H1 (cell line): ENCODE data around the gene ZNF391. TPM values are rescaled to one million over a fixed set of nuclear protein-coding genes. Genes with fewer than 3 reads are reported as not detected.

Experiments used
- CTCF ChIA-PET: fragments of 300-600 bp; sonication (Branson Sonifier 250); formaldehyde crosslinking; loops from one replicate; lab custom pipeline; 2021; ENCODE audit not compliant: partially characterized antibody; lab: Charles Lee
- POLR2A ChIA-PET: fragments of 300-600 bp; sonication (Branson Sonifier 250); formaldehyde crosslinking; loops from one replicate; lab custom pipeline; 2021; ENCODE audit warnings: inconsistent platforms; ENCODE audit not compliant: partially characterized antibody; lab: Charles Lee
- DNase-seq, 2 experiments: peaks; one replicate each; pipeline versions ENCODE4 v3.0.0 to v3.0.0-alpha.2; 2010 to 2022; ENCODE audit warnings: low spot score in 2 of 2, low read depth in 1 of 2, mixed read lengths in 1 of 2
- FAIRE-seq: peaks from 2 replicates; lab custom pipeline; 2011; peaks lifted over from hg19 to GRCh38; lab: Jason Lieb, UNC
- H2AFZ ChIP-seq: 2 replicates; pipeline ENCODE4 v1.8.1; 2012; ENCODE audit warnings: low read length, inconsistent platforms
- H2AK5ac ChIP-seq: 2 replicates; pipeline ENCODE4 v1.6.1; 2013; ENCODE audit warnings: low read depth, low read length
- H2BK120ac ChIP-seq: replicated peaks from 2 replicates; pipeline ENCODE3; 2013; ENCODE audit warnings: low read depth, low read length, inconsistent platforms
- H2BK12ac ChIP-seq: 2 replicates; pipeline ENCODE4 v1.6.1; 2013; ENCODE audit warnings: low read depth, low read length
- H2BK15ac ChIP-seq: 2 replicates; pipeline ENCODE4 v1.6.1; 2013; ENCODE audit warnings: low read length
- H2BK20ac ChIP-seq: 2 replicates; pipeline ENCODE4 v1.6.1; 2013; ENCODE audit warnings: low read length
- H2BK5ac ChIP-seq: 2 replicates; pipeline ENCODE4 v1.6.1; 2013; ENCODE audit warnings: low read depth, low read length
- H3K14ac ChIP-seq: 2 replicates; pipeline ENCODE4 v1.6.1; 2013; ENCODE audit warnings: inconsistent platforms; ENCODE audit not compliant: insufficient read length
- H3K18ac ChIP-seq: 2 replicates; pipeline ENCODE4 v1.6.1; 2013; ENCODE audit warnings: low read length; ENCODE audit errors: extremely low read depth
- H3K23ac ChIP-seq: 2 replicates; pipeline ENCODE4 v1.6.1; 2013; ENCODE audit warnings: inconsistent platforms; ENCODE audit not compliant: insufficient read length
- H3K23me2 ChIP-seq: 2 replicates; pipeline ENCODE4 v1.6.1; 2013; ENCODE audit warnings: low read depth, low read length
- H3K27ac ChIP-seq: 2 replicates; pipeline ENCODE4 v1.6.1; 2011; ENCODE audit warnings: low read depth, low read length, inconsistent platforms
- H3K27me3 ChIP-seq, 4 experiments: replicated peaks in 1 of 4; 1 replicate in 1 of 4; 2 replicates in 3 of 4; pipeline versions ENCODE4 v1.6.1 to v1.8.1; 2011 to 2013; ENCODE audit warnings: low read length in 3 of 4, mild to moderate bottlenecking in 3 of 4, inconsistent platforms in 2 of 4, mixed read lengths in 2 of 4, moderate library complexity in 1 of 4; ENCODE audit not compliant: control insufficient read depth in 3 of 4, insufficient read depth in 3 of 4; ENCODE audit errors: extremely low read depth in 1 of 4
- H3K36me3 ChIP-seq, 4 experiments: 2 replicates each; pipeline versions ENCODE4 v1.6.1 to v1.8.1; 2011 to 2013; ENCODE audit warnings: mild to moderate bottlenecking in 4 of 4, low read length in 3 of 4, moderate library complexity in 2 of 4, control low read depth in 1 of 4, inconsistent platforms in 1 of 4; ENCODE audit not compliant: insufficient read depth in 4 of 4, control insufficient read depth in 2 of 4
- H3K4ac ChIP-seq: replicated peaks from 2 replicates; pipeline ENCODE3; 2013; ENCODE audit warnings: low read length, low read depth, mixed read lengths, inconsistent platforms; ENCODE audit not compliant: insufficient read length
- H3K4me1 ChIP-seq, 4 experiments: replicated peaks in 1 of 4; 1 replicate in 1 of 4; 2 replicates in 3 of 4; pipeline versions ENCODE4 v1.6.1 to v1.8.1; 2011 to 2013; ENCODE audit warnings: low read length in 3 of 4, inconsistent platforms in 2 of 4, mixed read lengths in 1 of 4; ENCODE audit not compliant: insufficient read depth in 4 of 4, control insufficient read depth in 3 of 4
- H3K4me2 ChIP-seq, 2 experiments: 2 replicates each; pipeline versions ENCODE4 v1.6.1 to v1.8.1; 2011 to 2013; ENCODE audit warnings: low read depth in 2 of 2, low read length in 2 of 2, control low read depth in 1 of 2, inconsistent platforms in 1 of 2, mild to moderate bottlenecking in 1 of 2; ENCODE audit not compliant: insufficient read depth in 1 of 2
- H3K4me3 ChIP-seq, 4 experiments: fragments of 200-600, 300-600 bp in 1 of 4; sonication (generic), shearing (Covaris generic), sonication (Bioruptor Twin) in 1 of 4; 2 replicates each; pipeline versions ENCODE4 v1.5.1 to v1.8.1; 2011 to 2016; ENCODE audit warnings: low read length in 4 of 4, low read depth in 3 of 4, control low read depth in 2 of 4, inconsistent platforms in 2 of 4, mild to moderate bottlenecking in 2 of 4, mixed read lengths in 1 of 4, moderate library complexity in 1 of 4; ENCODE audit not compliant: insufficient read depth in 2 of 4; ENCODE audit errors: extremely low read depth in 1 of 4
- H3K56ac ChIP-seq: replicated peaks from 2 replicates; pipeline ENCODE3; 2013; ENCODE audit warnings: low read depth, mild to moderate bottlenecking, mixed read lengths, low read length, inconsistent platforms; ENCODE audit not compliant: insufficient read length
- H3K79me1 ChIP-seq: 2 replicates; pipeline ENCODE4 v1.6.1; 2013; ENCODE audit warnings: low read depth, low read length, control low read depth
- H3K79me2 ChIP-seq, 2 experiments: 2 replicates each; pipeline versions ENCODE4 v1.6.1 to v1.8.1; 2012 to 2013; ENCODE audit warnings: low read length in 2 of 2, mild to moderate bottlenecking in 2 of 2, inconsistent platforms in 1 of 2; ENCODE audit not compliant: insufficient read depth in 2 of 2, control insufficient read depth in 1 of 2
- H3K9ac ChIP-seq, 4 experiments: replicated peaks in 1 of 4; 1 replicate in 1 of 4; 2 replicates in 3 of 4; pipeline versions ENCODE4 v1.6.1 to v1.8.1; 2011 to 2013; ENCODE audit warnings: low read depth in 3 of 4, low read length in 3 of 4, control low read depth in 2 of 4, mild to moderate bottlenecking in 2 of 4, moderate library complexity in 2 of 4, inconsistent platforms in 1 of 4; ENCODE audit errors: extremely low read depth in 1 of 4
- H3K9me3 ChIP-seq, 2 experiments: 2 replicates each; pipeline versions ENCODE4 v1.6.1 to v1.8.1; 2012 to 2013; ENCODE audit warnings: mild to moderate bottlenecking in 2 of 2, moderate library complexity in 2 of 2, control low read depth in 1 of 2, inconsistent platforms in 1 of 2, low read depth in 1 of 2, low read length in 1 of 2, mixed read lengths in 1 of 2; ENCODE audit not compliant: insufficient read depth in 2 of 2
- H4K20me1 ChIP-seq, 2 experiments: replicated peaks in 1 of 2; 2 replicates each; pipeline versions ENCODE3 to v1.8.1; 2011 to 2013; ENCODE audit warnings: inconsistent platforms in 2 of 2, low read length in 2 of 2, mild to moderate bottlenecking in 1 of 2; ENCODE audit not compliant: insufficient read depth in 2 of 2, control insufficient read depth in 1 of 2
- H4K5ac ChIP-seq: 2 replicates; pipeline ENCODE4 v1.6.1; 2013; ENCODE audit warnings: low read length, low read depth, mixed read lengths, inconsistent platforms; ENCODE audit not compliant: insufficient read length
- H4K8ac ChIP-seq: 2 replicates; pipeline ENCODE4 v1.8.0; 2013; ENCODE audit warnings: mild to moderate bottlenecking, moderate library complexity, low read length, inconsistent platforms; ENCODE audit not compliant: insufficient read depth; ENCODE audit errors: extremely low read depth
- H4K91ac ChIP-seq: replicated peaks from 2 replicates; pipeline ENCODE3; 2013; ENCODE audit warnings: low read length, mixed read lengths, inconsistent platforms; ENCODE audit not compliant: insufficient read length
- USF2 ChIP-seq: IDR thresholded peaks from 2 replicates; pipeline ENCODE4 v1.6.1; 2011; ENCODE audit warnings: low read length, improper control_type of control experiment
- ZNF274 ChIP-seq: IDR thresholded peaks from 2 replicates; pipeline ENCODE4 v1.7.0; 2012; ENCODE audit warnings: low read length, borderline replicate concordance; ENCODE audit errors: extremely low read depth
- WGBS, 2 experiments: shearing (Covaris generic) in 1 of 2; methylation state at CpG; one replicate each; pipeline versions ENCODE4 v1.1.6 to v1.1.7; 2013 to 2015; ENCODE audit warnings: low lambda C conversion rate in 2 of 2, mixed read lengths in 2 of 2, inconsistent platforms in 1 of 2, low coverage in 1 of 2, missing lambda C conversion rate in 1 of 2; ENCODE audit not compliant: insufficient replicate concordance in 2 of 2, insufficient coverage in 1 of 2, insufficient read length in 1 of 2; ENCODE audit errors: extremely low coverage in 1 of 2, missing lambda C conversion rate in 1 of 2; 5-methylcytosine and 5-hydroxymethylcytosine counted together
- polyA plus RNA-seq, 7 experiments: library from polyadenylated mRNA; depleted of rRNA in 3 of 7; stranded (reverse) in 5 of 7; unstranded in 2 of 7; fragments of >200 nt in 5 of 7; fragments of 200-250 nt in 2 of 7; gene quantifications; 1 replicate in 5 of 7; 2 replicates in 1 of 7; 4 replicates in 1 of 7; pipeline versions ENCODE4 v1.2.1 to v1.2.3, GENCODE V29; 2011 to 2013; ENCODE audit warnings: missing spikeins in 2 of 7, mixed read lengths in 2 of 7
- small RNA-seq: library from polyadenylated mRNA; stranded (forward); fragments of <200 nt; extraction: miRNeasy Mini kit (QIAGEN cat#:217004); gene quantifications from one replicate; pipeline ENCODE3, GENCODE V24; 2013; ENCODE audit not compliant: insufficient read depth
- total RNA-seq: library from RNA; stranded (reverse); fragmentation: NEBNext Ultra II Directional; extraction: Animal tissue kit (Norgen Biotek cat#: 25700); gene quantifications from 2 replicates; pipeline ENCODE4 v1.2.1, GENCODE V29; 2021

Gene ZNF391
- total and polyA plus RNA-seq, 2 of the 8 experiments (the other 6 are each of a cell fraction or from before 2014, with no cell fraction given): 4.8 to 13.0 TPM

- H3K9ac ChIP-seq: no peak overlapping the region
- no peak overlapping the region for H2BK12ac ChIP-seq
- H3K23ac ChIP-seq: no peak overlapping the region
- H3K14ac ChIP-seq: no peak overlapping the region
- H3K36me3 ChIP-seq: peaks cover 18 to 78% (median 60%) of the 10 kb centered on the region in 4 experiments; a peak in 7 of 8 replicates
- no peak overlapping the region for H2AFZ ChIP-seq
- H3K56ac ChIP-seq: no peak overlapping the region
- H3K27ac ChIP-seq: no peak overlapping the region
- no peaks in the 10 kb centered on the region for H3K23me2 ChIP-seq
- no peaks in the 10 kb centered on the region for H3K79me1 ChIP-seq
- no peaks in the 10 kb centered on the region for H3K79me2 ChIP-seq
- 0 out of 8 replicates have a peak overlapping the region, but pooled peaks of 1 of the 4 experiments have one; percentile 4 for H3K4me3 ChIP-seq
- peaks cover 80 to 85% of the 10 kb centered on the region in 2 experiments for H3K9me3 ChIP-seq
- ChIA-PET CTCF (no interaction called here), POLR2A (no interaction called here)
- DNase-seq (no peak), FAIRE-seq (no peak)
- H4K8ac ChIP-seq: no peak overlapping the region
- no peak for TF ChIP-seq USF2
- peak; percentile 98 for TF ChIP-seq ZNF274
- no peak overlapping the region for H2BK120ac ChIP-seq
- no peak overlapping the region for H2BK15ac ChIP-seq
- no peaks in the 10 kb centered on the region for H3K27me3 ChIP-seq
- WGBS, 2 experiments: 89% methylated on average over 3 of the region's 3 CpGs; no CpG with 5 or more reads in 1 of the 2 experiments
- no peak overlapping the region for H2BK20ac ChIP-seq
- H4K20me1 ChIP-seq: no peaks in the 10 kb centered on the region
- H2BK5ac ChIP-seq: no peak overlapping the region
- no peak overlapping the region for H3K18ac ChIP-seq
- no peak overlapping the region for H2AK5ac ChIP-seq
- no peak overlapping the region for H3K4me2 ChIP-seq
- H4K5ac ChIP-seq: no peak overlapping the region
- H3K4me1 ChIP-seq: no peaks in the 10 kb centered on the region
- H3K4ac ChIP-seq: no peak overlapping the region
- H4K91ac ChIP-seq: no peak overlapping the region
Measured at GRCh38 chr6:27452496-27452897, 63.9 kb downstream of the ZNF391 start.

Small RNAs within 50 kb of the gene (small RNA-seq; reads per million reads assigned to genes)
- not detected for gene MCFD2P1

Other genes starting within 250 kb of the ZNF391 start
- 19.2 and 20.2 TPM in 2 replicates for gene PRSS16, start 141.1 kb upstream of the ZNF391 start, total RNA-seq
- gene PRSS16, start 141.1 kb upstream of the ZNF391 start, polyA plus RNA-seq (2011; rRNA removed): 38.9 and 39.6 TPM in 2 replicates
- 0.09 and 0.17 TPM in 2 replicates for gene POM121L2, start 76.5 kb upstream of the ZNF391 start, total RNA-seq
- gene POM121L2, start 76.5 kb upstream of the ZNF391 start, polyA plus RNA-seq (2011; rRNA removed): 0.05 TPM in 2 replicates
- gene ZNF184, start 84.3 kb downstream of the ZNF391 start, total RNA-seq: 11.7 and 12.3 TPM in 2 replicates
- 1.1 and 1.9 TPM in 2 replicates for gene ZNF184, start 84.3 kb downstream of the ZNF391 start, polyA plus RNA-seq (2011; rRNA removed)